H1 (cell line): ENCODE data around the gene OGDHL.

Experiments
- POLR2AphosphoS5 ChIP-seq: IDR thresholded peaks from 2 replicates; pipeline ENCODE4 v1.6.1; 2011; ENCODE audit warnings: low read depth, low read length
- RFX5 ChIP-seq: IDR thresholded peaks from 2 replicates; pipeline ENCODE4 v1.6.1; 2011; ENCODE audit warnings: low read depth, low read length, improper control_type of control experiment, borderline replicate concordance

DNA sequence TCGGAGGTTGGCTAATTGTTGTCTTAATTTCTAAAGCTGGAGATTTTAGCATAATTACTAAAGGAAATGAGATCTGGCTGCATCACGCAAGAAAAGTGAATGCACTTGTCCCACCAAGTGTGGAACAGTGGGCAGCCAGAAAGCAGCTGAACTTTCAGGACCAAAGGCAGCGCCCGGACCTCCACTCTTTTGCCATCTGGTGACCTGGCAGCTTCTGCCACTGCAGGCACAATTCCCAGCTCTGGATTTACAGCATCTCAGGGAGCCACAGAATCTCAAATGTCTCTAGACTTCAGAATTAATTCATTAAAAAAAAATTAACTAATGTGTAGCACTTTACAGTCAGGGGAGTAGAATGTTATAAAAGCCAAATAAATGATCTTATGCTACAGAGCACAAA, 14.7 kb upstream of the OGDHL start:
- no peak for TF ChIP-seq RFX5
- no peak for TF ChIP-seq POLR2AphosphoS5
